Activated CD8-positive, alpha-beta T cell treated with anti-CD3 and anti-CD28 coated beads, Interleukin-2, amount 10 ng/mL, durations not matched to agents 7 days and 5 days (primary cell): ENCODE measurements around the gene G0S2. TPM values are rescaled to one million over a fixed set of nuclear protein-coding genes. Genes with fewer than 3 reads are reported as not detected.
A peak's percentile ranks its signal among the peaks of the same experiment; 100 is the strongest.

Experiments
- ATAC-seq: fragments of 150-1000 bp; cut with Tn5 transposase; one replicate; pipeline ENCODE4 v1.10.0; 2021; ENCODE audit warnings: moderate library complexity
- CTCF ChIA-PET: fragments of 350-600 bp; sonication (Branson Sonifier 250); formaldehyde crosslinking; loops from one replicate; lab custom pipeline; 2021; ENCODE audit warnings: antibody characterized with exemption; lab: Charles Lee
- POLR2A ChIA-PET: fragments of 350-600 bp; sonication (Branson Sonifier 250); formaldehyde crosslinking; loops from one replicate; lab custom pipeline; 2021; ENCODE audit warnings: antibody characterized with exemption; lab: Charles Lee
- DNase-seq: peaks from one replicate; pipeline ENCODE4 v3.0.0-alpha.2; 2020
- H3K27ac Mint-ChIP-seq: one replicate; pipeline ENCODE4 v1.8.0; 2021; ENCODE audit warnings: mild to moderate bottlenecking, mixed read lengths
- H3K27me3 Mint-ChIP-seq: one replicate; pipeline ENCODE4 v1.8.0; 2021; ENCODE audit warnings: low read depth, mixed read lengths
- H3K36me3 Mint-ChIP-seq: one replicate; pipeline ENCODE4 v1.8.0; 2021; ENCODE audit warnings: low read depth, mixed read lengths
- H3K4me1 Mint-ChIP-seq: one replicate; pipeline ENCODE4 v1.8.0; 2021; ENCODE audit warnings: low read depth, mixed read lengths
- H3K4me3 Mint-ChIP-seq: one replicate; pipeline ENCODE4 v1.8.0; 2021; ENCODE audit warnings: mild to moderate bottlenecking, mixed read lengths
- H3K9me3 Mint-ChIP-seq: one replicate; pipeline ENCODE4 v1.8.0; 2022; ENCODE audit warnings: mixed read lengths; ENCODE audit not compliant: insufficient read depth
- total RNA-seq, 2 experiments: library from RNA; stranded (reverse); gene quantifications; one replicate each; pipeline ENCODE4 v1.2.3, GENCODE V29; 2021

Gene G0S2
- total RNA-seq, 2 experiments from 2014 or later, result not detected

DNA sequence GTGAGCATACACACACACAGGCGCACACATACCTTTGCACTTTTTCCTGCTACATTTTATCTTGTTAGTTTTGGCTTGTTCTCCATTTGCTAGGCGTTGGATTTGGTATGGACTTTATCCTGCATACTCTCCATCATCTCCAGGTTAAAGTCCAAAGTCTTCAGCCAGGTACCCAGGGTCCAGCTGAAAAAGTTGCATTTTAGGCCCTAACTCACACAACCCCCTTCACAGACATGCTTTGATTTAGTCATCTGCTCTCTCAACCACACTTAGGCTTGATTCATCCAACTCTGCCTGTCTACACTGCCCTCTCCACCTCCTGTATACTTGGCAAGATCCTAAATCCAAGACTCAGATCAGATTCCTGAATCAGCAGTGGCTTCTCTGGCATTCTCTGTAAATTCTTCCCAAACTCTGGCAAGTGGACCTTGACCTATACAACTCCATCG lies 12.3 kb upstream of the G0S2 start:
- H3K36me3 Mint-ChIP-seq, result no peaks in the 10 kb centered on the region
- ATAC-seq (no peak), DNase-seq (no peak)
- H3K27ac Mint-ChIP-seq, result no peak overlapping the region
- no peak overlapping the region for H3K4me3 Mint-ChIP-seq
- H3K9me3 Mint-ChIP-seq, result no peaks in the 10 kb centered on the region
- ChIA-PET CTCF (no interaction called here), POLR2A (no interaction called here)
- H3K4me1 Mint-ChIP-seq, result peaks cover 9% of the 10 kb centered on the region
- H3K27me3 Mint-ChIP-seq, result peaks cover 6% of the 10 kb centered on the region

DNA sequence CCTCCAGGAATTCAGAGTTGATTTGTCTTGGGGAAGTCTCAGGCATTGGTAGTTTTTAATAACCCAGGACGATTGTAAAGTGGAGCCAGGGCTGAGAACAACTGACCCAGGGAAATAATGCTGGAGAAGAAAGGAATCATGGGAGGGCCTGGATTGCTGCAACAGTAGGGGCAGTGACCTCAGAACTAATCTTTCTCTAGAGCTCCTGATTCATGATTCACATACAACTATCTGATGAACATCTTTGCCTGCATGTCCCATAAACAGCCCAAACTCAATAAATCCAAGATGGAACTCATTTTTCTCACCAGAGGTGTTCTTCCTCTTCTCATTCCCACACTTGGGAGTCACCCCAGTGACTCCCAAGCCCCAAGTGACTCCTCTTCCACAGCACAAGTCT lies 8.1 kb upstream of the G0S2 start:
- no peak overlapping the region for H3K4me3 Mint-ChIP-seq
- peaks cover 17% of the 10 kb centered on the region for H3K4me1 Mint-ChIP-seq
- no peak overlapping the region for H3K27ac Mint-ChIP-seq
- ATAC-seq (no peak), DNase-seq (no peak)
- CTCF ChIA-PET, result interaction anchor here (1.2 to 1.7 kb wide), 5 partner anchors 10 to 156 kb away, joined by 3 to 5 read pairs (median 3); no protein-coding TSS in a partner anchor
- H3K36me3 Mint-ChIP-seq, result no peaks in the 10 kb centered on the region
- no peaks in the 10 kb centered on the region for H3K9me3 Mint-ChIP-seq
- H3K27me3 Mint-ChIP-seq, result peaks cover 9% of the 10 kb centered on the region
- POLR2A ChIA-PET, result no interaction called here

DNA sequence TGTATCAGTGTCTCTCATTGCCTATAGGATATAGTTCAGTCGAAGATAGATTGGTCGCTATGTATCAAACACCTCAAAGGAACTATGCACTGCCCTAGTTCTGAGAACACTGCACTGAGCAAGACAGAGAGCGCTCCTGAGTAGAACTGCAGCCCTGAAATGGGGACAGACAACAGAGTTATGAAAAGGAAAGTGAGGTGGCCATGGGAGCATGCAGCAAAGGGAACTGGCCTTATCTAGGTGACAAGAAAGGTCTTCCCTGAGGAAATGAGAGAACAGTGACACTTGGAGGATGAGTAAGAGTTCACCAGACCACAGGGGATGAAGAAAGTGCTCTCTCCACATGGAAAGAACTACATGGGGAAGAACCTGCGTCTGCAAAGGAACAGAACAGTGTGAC lies 7.5 kb upstream of the G0S2 start:
- Mint-ChIP-seq H3K9me3 (no peaks in the 10 kb centered on the region), H3K36me3 (no peaks in the 10 kb centered on the region), H3K27ac (no peak overlapping the region), H3K4me3 (no peak overlapping the region), H3K27me3 (peaks cover 9% of the 10 kb centered on the region), H3K4me1 (peaks cover 20% of the 10 kb centered on the region)
- ATAC-seq (no peak), DNase-seq (no peak)
- ChIA-PET CTCF (no interaction called here), POLR2A (no interaction called here)

DNA sequence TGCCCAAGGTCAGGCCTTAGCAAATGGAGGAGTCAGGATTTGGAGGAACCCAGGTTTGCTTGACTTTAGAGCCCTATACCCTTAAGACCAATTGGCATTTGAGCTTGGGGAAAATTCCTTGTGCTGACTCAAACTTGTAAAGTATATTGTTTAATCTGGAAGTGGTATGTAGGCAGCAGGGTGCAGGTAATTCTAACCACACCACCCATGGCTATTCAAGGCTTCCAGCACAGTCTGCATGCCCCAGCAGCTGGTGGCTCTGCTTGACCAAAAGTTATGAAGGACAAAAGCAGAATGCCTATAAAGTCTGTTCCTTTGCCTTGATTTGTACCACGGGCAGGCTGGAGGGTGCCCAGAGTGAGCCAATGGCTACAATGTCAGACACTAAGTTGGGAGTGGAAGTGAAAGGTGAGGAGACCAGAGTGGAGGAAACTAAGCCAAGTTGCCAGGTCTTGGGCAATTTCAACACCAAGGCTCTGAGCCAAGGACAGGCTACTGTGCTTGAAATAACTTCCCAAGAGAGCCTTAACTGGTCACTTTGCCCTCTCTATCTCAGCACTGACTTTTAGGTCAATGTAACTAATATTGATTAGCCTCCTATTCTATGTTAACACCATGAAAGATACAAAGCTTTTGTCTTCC lies 4.7 kb upstream of the G0S2 start:
- ATAC-seq, result no peak
- ChIA-PET POLR2A (no interaction called here), CTCF (interaction anchor here (0.8 to 1.6 kb wide), 2 partner anchors 17 to 78 kb away, joined by 3 to 6 read pairs; no protein-coding TSS in a partner anchor)
- H3K4me1 Mint-ChIP-seq, result peaks cover 49% of the 10 kb centered on the region
- H3K27me3 Mint-ChIP-seq, result peaks cover 9% of the 10 kb centered on the region
- H3K9me3 Mint-ChIP-seq, result no peaks in the 10 kb centered on the region
- H3K36me3 Mint-ChIP-seq, result no peaks in the 10 kb centered on the region
- H3K27ac Mint-ChIP-seq, result peak overlapping the region; percentile 2
- H3K4me3 Mint-ChIP-seq, result no peak overlapping the region
- DNase-seq, result no peak

DNA sequence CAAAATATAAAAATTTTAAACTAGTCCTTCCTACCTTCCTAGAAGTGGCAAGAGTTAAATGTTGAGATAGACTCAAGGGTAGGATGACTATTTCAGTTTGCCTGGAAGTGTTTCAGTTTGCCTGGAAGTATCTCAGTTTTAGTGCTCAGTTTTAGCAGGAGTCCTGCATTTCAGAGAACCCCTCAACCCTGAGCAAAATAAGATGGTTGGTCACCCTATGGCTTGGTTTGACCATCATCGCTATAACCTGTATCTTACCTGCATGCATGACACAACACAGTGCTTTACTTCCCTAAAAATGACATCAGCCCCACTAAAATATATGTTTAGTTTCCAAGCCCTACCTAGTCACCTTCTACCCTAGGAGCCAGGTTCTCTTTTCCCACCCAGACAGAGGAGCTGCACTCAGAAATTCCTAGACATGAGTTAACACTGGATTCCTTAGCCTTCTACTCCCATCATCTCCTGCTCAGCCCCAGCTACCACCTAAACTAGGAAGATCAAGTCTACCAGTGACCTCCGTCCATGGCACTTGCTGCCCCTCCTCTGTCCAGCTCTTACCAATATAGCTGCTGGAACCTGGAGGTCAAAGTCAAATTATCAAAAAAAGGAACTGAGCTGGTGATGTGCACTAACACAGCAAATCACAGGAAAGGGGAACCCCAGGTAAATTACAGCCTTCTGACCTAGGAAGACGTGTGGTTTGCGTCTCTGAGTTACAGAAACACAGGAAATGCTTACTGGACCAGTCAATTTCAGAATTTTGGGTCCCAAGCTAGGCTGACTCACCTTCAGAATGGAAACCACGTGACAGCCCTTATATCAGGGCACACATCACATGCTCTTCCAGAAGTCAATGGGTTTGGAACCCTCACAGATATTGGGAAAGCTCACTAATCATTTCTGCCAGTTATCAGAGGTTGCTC lies 2.2 kb upstream of the G0S2 start:
- peaks cover 29% of the 10 kb centered on the region for H3K27me3 Mint-ChIP-seq
- no peaks in the 10 kb centered on the region for H3K9me3 Mint-ChIP-seq
- DNase-seq (peak; percentile 60), ATAC-seq (peak; percentile 31)
- H3K27ac Mint-ChIP-seq, result peak overlapping the region; percentile 4
- no peaks in the 10 kb centered on the region for H3K36me3 Mint-ChIP-seq
- ChIA-PET CTCF (interaction anchor here (0.8 to 3.2 kb wide), 10 partner anchors 9 to 107 kb away, joined by 3 to 20 read pairs (median 4); no protein-coding TSS in a partner anchor), POLR2A (interaction anchor here (0.6 kb wide), 2 partner anchors 14 to 83 kb away, joined by 3 to 4 read pairs; no protein-coding TSS in a partner anchor)
- peaks cover 54% of the 10 kb centered on the region for H3K4me1 Mint-ChIP-seq
- H3K4me3 Mint-ChIP-seq, result no peak overlapping the region

DNA sequence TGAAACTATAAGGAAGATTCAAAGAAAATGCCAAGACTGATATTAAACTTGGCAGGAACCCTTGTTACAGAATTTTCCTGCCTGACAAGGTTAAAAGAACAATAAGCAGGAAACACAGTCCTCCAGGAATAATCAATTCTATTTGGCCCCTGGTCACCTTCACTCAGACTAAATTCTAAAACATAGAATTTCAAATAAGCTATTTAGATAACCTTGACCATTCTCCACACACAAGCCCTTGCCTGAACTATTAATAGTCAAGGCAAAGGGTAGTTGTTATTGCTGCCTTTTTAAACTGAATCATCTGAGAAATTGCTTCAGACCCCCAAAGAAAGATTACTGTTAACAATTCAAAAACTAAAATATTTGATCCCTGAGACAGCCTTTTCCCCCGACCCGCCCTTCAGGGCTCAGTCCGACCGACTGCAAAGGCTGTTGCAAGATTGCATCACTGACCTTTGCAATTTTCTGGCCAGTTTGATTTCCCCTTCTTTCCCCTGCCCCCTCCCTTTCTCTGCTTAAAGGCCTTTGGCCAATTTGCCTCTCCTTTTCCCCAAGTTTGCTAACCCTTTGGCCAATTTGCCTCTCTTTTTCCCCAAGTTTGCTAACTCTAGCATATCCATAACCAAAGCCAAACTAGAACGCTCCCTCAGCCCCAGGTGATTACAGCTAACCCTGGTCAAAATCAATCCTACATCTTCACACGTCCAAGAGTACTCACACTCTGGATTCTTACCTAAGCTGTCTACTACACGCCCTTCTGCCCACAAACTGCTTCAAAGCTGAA lies 1.4 kb upstream of the G0S2 start:
- ATAC-seq, result no peak
- peaks cover 54% of the 10 kb centered on the region for H3K4me1 Mint-ChIP-seq
- ChIA-PET POLR2A (no interaction called here), CTCF (interaction anchor here (0.7 to 3.2 kb wide), 10 partner anchors 8 to 107 kb away, joined by 3 to 20 read pairs (median 4); no protein-coding TSS in a partner anchor)
- no peak overlapping the region for H3K27ac Mint-ChIP-seq
- no peak overlapping the region for H3K4me3 Mint-ChIP-seq
- no peaks in the 10 kb centered on the region for H3K36me3 Mint-ChIP-seq
- no peak for DNase-seq
- no peaks in the 10 kb centered on the region for H3K9me3 Mint-ChIP-seq
- peaks cover 35% of the 10 kb centered on the region for H3K27me3 Mint-ChIP-seq

DNA sequence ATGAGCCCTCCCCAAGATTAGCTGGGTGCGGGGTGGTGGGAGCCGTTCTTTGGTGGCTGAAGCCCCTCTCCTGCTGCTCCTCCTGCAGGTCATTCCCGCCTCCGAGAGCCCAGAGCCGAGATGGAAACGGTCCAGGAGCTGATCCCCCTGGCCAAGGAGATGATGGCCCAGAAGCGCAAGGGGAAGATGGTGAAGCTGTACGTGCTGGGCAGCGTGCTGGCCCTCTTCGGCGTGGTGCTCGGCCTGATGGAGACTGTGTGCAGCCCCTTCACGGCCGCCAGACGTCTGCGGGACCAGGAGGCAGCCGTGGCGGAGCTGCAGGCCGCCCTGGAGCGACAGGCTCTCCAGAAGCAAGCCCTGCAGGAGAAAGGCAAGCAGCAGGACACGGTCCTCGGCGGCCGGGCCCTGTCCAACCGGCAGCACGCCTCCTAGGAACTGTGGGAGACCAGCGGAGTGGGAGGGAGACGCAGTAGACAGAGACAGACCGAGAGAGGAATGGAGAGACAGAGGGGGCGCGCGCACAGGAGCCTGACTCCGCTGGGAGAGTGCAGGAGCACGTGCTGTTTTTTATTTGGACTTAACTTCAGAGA lies 448 bp downstream of the G0S2 start:
- Mint-ChIP-seq H3K27ac (no peak overlapping the region), H3K4me1 (peaks cover 50% of the 10 kb centered on the region), H3K36me3 (no peaks in the 10 kb centered on the region), H3K9me3 (no peaks in the 10 kb centered on the region), H3K4me3 (peak overlapping the region; percentile 57), H3K27me3 (peaks cover 45% of the 10 kb centered on the region)
- ChIA-PET CTCF (interaction anchor here (0.7 to 3.2 kb wide), 11 partner anchors 11 to 110 kb away, joined by 3 to 20 read pairs (median 4); no protein-coding TSS in a partner anchor), POLR2A (interaction anchor here (0.6 kb wide), 1 partner anchor 262 kb away, joined by 3 read pairs; no protein-coding TSS in a partner anchor)
- no peak for DNase-seq
- ATAC-seq, result peak; percentile 28

DNA sequence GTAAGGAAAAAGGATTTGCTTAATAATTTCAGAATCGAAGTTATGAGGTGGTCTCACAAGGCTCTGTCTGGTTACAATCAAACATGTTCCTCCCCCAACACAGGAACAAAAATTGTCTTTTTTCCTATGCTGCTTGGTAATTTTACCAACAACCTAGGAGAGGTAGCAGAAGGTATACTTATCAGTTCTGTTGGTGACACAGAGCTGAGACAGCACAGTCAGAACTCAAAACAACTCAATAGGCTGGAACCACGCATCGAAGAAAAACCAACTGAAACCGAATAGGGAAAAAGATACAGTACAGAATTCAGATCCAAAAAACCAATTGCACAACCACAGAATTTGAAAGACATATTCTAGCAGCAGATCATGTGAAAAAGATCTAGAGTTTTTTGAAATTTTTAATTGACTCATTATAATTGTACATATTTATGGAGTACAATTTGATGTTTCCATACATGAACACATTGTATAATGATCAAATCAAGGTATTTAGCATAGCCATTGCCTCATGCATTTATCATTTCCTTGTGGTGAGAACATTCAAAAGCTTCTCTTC lies 3.8 kb downstream of the G0S2 start:
- no peak overlapping the region for H3K27ac Mint-ChIP-seq
- H3K4me3 Mint-ChIP-seq, result no peak overlapping the region
- ChIA-PET CTCF (interaction anchor here (0.7 to 1.3 kb wide), 3 partner anchors 14 to 103 kb away, joined by 3 to 4 read pairs (median 3); no protein-coding TSS in a partner anchor), POLR2A (no interaction called here)
- H3K27me3 Mint-ChIP-seq, result peaks cover 57% of the 10 kb centered on the region
- no peaks in the 10 kb centered on the region for H3K9me3 Mint-ChIP-seq
- ATAC-seq (no peak), DNase-seq (no peak)
- H3K36me3 Mint-ChIP-seq, result no peaks in the 10 kb centered on the region
- peaks cover 20% of the 10 kb centered on the region for H3K4me1 Mint-ChIP-seq

DNA sequence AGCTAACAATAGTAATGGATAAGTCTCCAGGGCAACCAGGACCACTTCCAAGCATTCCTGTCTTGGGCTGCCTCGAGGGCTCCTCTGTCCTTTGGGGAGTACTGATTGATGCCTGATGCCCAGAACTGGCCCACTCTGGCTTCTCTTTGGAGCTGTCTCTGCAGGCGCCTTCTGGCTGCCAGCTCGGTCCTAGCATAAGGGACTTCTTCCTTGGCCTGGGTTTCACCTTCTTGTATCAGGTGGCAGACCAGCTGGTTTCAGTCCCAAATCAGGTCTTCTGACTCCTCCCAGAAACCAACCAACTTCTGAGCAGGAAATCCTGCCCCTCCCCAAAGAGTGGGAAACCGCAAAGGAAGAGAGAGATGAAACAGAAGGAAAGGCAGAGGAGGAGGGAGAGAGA lies 10.6 kb downstream of the G0S2 start:
- ChIA-PET CTCF (interaction anchor here (0.9 to 3.8 kb wide), 10 partner anchors 8 to 119 kb away, joined by 3 to 19 read pairs (median 6); partner anchors contain the start of genes CAMK1G and G0S2), POLR2A (no interaction called here)
- Mint-ChIP-seq H3K9me3 (no peaks in the 10 kb centered on the region), H3K36me3 (peaks cover 1% of the 10 kb centered on the region), H3K4me1 (peaks cover 30% of the 10 kb centered on the region), H3K4me3 (peak overlapping the region; percentile 45), H3K27ac (peak overlapping the region; percentile 43), H3K27me3 (peaks cover 23% of the 10 kb centered on the region)
- ATAC-seq (peak; percentile 69), DNase-seq (peak; percentile 53)

DNA sequence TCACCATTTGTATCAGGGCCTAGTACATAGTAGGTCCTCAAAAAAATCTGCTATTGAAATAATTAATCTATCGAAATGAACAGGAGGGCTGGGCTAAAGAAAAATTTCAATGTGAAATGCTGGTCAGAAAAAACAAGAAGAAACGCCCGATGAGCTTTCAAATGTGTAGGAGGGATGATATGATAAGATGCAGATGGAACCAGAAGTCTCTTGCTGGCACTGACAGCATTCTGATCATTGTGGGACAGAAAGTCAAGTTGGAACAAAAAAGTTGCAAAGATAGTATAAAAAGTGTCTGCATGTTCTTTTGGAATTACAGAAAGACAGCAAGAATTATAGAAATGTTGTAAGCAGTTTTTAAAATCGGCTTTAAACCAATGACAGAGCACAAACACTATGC lies 11.1 kb downstream of the G0S2 start:
- H3K27ac Mint-ChIP-seq, result no peak overlapping the region
- peaks cover 18% of the 10 kb centered on the region for H3K27me3 Mint-ChIP-seq
- peaks cover 1% of the 10 kb centered on the region for H3K36me3 Mint-ChIP-seq
- H3K9me3 Mint-ChIP-seq, result no peaks in the 10 kb centered on the region
- POLR2A ChIA-PET, result no interaction called here
- CTCF ChIA-PET, result interaction anchor here (0.9 to 3.8 kb wide), 11 partner anchors 10 to 120 kb away, joined by 3 to 19 read pairs (median 4); partner anchors contain the start of genes CAMK1G and G0S2
- no peak for DNase-seq
- no peak for ATAC-seq
- H3K4me3 Mint-ChIP-seq, result peak overlapping the region; percentile 19
- peaks cover 30% of the 10 kb centered on the region for H3K4me1 Mint-ChIP-seq
